Measurements from ENCODE around the gene KCNH1. TPM values are rescaled to one million over a fixed set of nuclear protein-coding genes. Genes with fewer than 3 reads are reported as not detected.

The KCNH1 gene
- total RNA-seq, 2 donors from 2014 or later = 0.32 to 0.33 TPM

DNA sequence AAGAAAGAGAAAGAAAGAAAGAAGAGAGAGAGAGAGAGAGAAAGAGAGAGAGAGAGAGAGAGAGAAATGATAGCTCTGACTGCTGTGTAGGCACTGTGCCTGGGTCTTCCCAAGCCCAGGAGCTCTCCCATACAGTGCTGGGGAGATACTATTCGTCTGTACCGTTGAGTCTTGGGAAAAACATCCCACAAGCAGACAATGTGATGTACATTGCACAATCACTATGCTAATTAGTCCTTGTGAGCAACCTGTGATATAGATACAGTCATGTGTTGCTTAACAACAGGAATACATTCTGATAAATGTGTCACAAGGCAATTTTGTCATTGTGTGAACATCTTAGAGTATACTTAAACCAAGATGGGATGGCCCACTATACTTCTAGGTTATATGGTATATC, 424.2 kb downstream of the KCNH1 start:
- intact Hi-C loops (cut with DNase I) = loop anchor here in 1 of 2 donors (2.0 kb wide), 1 partner anchor 13 kb away; no protein-coding TSS in a partner anchor
- no peak for DNase-seq (ENCODE audit: low spot score)

DNA sequence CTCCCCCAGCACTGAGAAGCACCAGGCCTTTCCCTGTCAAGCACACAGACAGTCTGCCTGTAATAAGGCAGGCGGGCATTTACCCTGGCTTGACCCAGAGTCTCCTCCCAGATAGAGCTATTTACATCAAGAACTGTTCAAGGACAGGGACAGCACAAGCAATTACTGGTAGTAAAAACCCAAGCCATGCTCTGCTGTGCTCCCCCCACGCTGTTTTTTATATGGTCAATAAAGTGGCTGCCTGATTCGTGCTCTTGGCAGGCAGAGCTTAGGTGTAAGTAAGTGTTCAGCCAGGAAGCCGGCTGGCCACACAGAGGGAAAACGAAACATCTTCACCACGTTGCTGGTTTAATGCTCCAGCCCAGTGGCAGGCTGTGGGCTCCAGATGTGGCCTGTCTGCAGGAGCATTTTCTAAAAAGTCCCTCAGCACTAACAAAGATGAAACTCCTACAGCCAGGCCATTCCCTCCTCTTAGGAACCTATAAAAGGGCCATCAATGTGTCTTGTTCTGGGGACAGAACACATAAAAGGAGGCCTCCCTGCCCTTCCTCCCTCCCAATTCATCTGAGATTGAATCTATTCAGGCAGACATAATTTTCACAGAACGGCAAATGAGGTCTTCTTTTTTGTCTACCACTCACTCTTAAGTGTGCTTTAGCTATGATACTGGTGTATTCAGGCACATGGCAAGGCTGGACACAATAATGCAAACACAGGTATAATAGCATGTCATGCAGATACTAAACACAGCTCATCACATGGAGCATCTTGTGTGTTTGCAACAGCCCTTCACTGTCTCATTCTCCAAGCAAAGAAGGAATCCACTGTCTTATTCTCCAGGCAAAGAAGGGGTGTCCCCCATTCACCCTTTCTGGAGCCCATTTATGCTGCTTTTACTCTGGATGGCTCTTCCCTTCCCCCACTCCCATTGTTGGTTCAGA, 426.4 kb downstream of the KCNH1 start:
- DNase-seq (ENCODE audit: low spot score) = no peak
- intact Hi-C loops (cut with DNase I) = loop anchor here in 1 of 2 donors (2.0 kb wide), 1 partner anchor 15 kb away; no protein-coding TSS in a partner anchor

DNA sequence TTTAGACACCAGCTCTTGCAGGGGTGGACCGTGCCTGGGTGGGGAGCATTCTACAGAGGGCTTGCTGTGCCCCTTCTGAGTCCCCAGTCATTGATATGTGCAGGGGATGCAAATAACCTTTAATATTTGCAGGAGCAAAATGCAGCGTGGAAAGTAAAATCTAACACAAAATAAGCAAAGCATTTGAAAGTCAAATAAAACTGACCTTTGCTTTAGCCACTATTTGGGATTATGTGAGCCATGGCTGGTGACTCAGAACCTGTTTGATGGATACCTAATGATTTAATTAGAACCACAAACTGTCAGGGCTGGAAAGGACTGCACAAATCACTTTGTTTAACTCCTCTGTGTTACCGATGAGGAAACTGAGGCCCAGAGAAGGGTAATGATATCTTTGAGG, 427.7 kb downstream of the KCNH1 start:
- DNase-seq (ENCODE audit: low spot score) = no peak
- intact Hi-C loops (cut with DNase I) = no loop called here

DNA sequence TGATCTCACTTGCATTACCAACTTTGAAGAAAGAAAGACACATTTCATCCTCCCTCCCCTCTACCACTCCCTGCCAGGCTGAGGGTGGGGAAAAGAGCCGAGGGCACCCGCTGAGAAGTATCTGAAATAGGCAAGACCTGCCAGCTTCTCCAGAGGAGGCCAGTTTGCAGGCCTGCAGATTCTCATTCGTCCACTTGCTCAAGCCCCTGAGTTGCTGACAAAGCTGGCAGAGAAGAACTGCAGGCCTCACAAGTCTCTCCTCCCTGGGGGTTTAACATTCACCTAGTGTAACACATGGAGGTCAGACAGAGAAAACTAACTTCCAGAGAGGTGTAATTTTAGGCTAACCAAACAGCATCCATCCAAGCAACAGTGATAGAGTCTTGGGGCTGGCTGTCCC, 428.9 kb downstream of the KCNH1 start:
- intact Hi-C loops (cut with DNase I) = no loop called here
- DNase-seq (ENCODE audit: low spot score) = no peak

DNA sequence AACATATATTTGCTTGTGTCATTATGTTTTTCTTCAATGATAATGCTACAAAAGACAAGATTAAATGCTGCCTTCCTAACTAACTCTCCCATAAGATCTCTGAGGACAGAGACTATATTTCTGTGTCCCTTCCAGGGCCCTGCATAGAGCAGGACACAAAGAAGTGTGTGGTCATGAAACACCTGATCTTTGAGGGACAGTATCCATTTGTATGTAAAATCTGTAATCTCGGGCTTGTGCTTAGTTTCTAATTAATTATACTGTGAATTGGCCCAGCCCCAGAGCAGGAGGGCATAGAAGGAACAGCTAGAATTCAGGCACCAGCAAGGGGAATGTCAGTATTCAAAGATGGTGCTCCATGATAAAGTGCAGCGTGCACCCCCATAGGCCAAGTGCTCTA, 430.4 kb downstream of the KCNH1 start:
- intact Hi-C loops (cut with DNase I) = no loop called here
- DNase-seq (ENCODE audit: low spot score) = no peak

DNA sequence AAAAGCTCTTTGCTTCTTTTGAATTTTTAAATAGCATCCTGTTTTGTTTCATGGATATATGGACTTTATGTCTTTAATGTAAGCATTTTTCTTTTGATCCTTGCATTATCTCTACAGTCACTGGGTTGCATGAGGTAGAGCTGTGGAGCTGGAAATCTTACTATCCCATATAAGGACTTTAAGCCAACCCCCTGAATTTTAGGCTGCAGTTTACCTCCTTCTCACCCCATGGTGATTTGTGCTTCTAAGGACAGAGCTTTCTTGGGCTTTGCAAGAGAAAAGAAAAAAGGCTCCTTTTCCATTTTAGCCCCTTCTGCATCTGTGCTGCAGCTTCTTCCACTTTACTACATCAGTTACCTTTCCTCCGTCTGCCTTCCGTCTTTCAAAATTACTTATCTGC, 431.4 kb downstream of the KCNH1 start:
- no peak for DNase-seq (ENCODE audit: low spot score)
- intact Hi-C loops (cut with DNase I) = no loop called here

DNA sequence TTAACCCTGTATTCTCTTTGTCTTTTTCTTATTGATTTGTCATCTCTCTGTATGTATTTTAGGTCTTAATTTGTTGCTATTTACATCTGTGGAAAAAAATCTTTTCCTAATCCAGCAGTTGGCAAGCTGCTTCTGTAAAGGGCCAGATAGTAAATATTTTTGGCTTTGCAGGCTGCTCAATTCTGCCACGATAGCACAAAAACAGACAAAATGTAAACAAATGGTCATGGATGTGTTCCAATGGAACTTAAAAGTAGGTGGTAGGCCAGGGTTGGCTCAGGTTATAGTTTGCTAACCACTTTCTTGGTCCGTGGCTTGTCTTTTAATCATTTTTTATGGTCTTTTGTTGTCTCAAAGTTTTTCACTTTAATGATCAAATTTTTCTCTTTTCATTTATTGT, 433.4 kb downstream of the KCNH1 start:
- DNase-seq (ENCODE audit: low spot score) = no peak
- intact Hi-C loops (cut with DNase I) = no loop called here

DNA sequence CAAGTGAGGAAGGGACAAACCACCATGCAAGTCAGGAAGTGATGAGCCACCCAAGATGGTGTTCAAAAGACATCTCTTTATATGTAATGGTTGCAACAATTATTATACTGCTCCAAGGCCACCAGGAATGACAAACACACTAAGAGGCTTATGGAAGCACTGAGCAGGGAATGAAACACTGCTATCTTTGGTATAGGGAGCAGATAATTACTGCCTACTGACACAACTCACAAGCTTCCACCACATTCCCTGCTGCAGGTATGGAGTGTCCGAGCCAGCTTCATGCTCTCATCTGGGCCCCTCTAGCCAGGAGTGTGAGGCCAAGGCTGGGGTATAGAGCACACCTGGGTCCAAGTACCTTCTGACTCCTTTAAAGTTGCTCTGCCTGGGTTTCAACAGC, 433.9 kb downstream of the KCNH1 start:
- intact Hi-C loops (cut with DNase I) = no loop called here
- DNase-seq (ENCODE audit: low spot score) = no peak

DNA sequence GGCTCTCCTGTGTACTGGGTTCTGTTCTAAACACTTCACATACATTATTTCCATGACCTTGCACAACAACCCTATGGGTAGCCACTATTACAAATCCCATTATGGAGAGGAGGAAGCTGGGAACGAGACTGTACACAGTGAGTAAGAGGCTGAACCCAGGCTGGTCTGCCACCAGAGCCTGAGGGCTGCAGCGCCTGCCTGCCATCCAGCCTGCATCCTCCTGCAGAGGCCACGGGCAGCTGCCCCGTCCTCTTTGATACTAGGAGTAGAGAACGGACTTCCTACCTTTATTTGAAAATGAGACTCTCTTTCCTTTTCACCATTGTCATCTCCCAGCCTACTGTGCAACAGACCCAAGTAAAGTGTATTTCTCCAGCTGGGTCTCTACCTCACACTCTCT, 435.3 kb downstream of the KCNH1 start:
- no peak for DNase-seq (ENCODE audit: low spot score)

DNA sequence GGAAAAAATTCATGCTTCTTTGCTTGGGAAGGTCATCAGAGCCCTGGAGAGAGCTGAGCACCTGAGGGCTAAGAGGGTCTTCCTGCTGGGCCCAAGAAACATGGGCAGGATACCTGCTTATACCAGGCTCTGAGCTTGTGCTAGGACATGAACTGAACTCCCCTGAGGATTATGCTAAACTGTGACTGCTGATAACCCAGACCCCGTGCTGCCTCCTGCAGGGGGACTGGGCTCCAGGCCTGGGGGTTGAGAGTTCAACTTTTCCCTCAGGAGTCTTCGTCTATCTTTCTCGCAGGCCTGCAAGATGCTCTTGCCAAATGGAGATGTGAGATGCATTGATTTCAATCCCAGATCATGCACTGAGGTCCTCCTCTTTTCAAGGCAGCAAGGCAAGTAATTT, 436.8 kb downstream of the KCNH1 start:
- DNase-seq (ENCODE audit: low spot score) = no peak
- intact Hi-C loops (cut with DNase I) = no loop called here

More for the DNA sequence above, 435.3 kb downstream of the KCNH1 start:
- intact Hi-C loops (cut with DNase I) = no loop called here

DNA sequence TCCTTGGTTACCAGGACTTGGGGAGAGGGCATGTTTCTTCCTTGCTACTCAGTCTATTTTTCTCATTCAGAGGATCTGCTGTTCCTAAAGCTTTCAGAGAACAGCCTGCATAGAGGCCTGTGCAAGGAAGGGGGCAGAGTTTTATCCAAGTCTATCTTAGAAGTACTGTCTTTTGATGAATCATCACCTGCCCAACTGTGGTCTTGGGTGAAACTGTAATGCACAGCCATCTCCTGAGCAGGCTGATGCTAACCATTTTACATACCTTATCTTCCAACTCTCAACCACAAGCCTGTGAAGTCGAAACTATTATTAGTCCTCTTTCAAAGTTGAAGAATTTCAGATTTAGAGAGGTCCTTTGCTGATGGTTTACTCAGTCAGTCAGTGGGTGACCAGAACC, 437.2 kb downstream of the KCNH1 start:
- intact Hi-C loops (cut with DNase I) = no loop called here
- DNase-seq (ENCODE audit: low spot score) = no peak

DNA sequence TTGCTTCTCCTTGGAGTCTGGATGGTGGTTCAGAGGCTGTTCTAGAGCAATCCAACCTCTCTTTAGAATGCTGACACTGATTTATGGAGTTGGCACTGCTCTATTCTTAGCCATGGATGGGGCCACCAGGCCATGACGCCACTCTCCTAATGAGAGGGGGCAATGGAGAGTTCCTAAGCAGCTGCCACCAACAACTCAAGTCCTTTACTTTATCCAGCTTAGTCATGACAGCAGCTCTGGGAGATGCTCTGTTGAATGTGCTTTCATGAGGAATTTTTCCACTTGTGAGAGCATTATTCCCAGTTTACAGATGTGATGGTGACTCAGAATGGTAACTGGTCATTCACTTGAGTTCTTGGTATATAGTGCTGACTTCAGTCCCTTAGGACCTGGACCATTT, 438.9 kb downstream of the KCNH1 start:
- intact Hi-C loops (cut with DNase I) = no loop called here
- no peak for DNase-seq (ENCODE audit: low spot score)

DNA sequence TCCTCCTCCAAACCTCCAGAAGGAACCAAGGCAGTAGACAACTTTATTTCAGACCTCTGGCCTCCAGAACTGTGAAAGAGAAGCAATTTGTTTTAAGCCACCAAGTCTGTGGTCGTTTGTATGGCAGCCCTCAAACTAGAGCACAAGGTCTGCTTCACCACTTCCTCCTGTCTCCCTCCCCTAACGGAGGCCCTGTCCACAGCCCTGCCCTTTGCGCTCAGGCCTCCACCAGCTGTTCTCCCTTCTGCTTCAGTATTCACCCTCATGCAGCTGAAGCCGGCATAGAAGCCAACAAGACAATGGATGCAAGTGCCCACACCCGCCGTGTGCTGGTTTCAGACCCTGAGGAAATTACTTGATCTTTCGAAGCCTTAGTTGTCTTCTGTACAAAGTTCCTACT, 441.2 kb downstream of the KCNH1 start:
- intact Hi-C loops (cut with DNase I) = no loop called here
- no peak for DNase-seq (ENCODE audit: low spot score)

DNA sequence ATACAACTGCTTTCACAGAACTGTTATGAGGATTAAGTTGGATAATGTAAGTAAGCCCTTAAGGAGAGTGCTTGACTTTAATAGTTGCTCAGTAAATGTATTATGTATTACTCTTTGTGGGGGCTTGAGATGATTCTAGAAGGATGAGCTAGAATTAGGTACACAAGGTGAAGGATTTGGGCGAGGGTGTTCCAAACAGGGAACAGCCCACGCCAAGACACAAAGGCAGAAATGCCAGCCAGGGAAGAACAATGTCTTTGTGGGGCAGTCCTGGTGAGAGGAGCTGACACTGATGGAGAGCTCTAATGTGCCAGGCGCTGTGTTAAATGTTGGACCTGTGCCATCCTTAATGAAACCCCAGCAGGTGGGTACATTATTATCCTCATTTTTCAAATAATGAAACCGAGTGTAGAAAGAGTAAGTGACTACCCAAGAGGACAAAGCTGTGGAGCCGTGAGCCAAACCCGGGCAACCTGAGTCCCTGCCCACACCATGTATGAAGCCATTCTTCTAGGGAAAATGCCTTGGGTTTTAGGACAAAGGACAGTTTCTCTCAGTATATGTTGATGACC, 442.8 kb downstream of the KCNH1 start:
- intact Hi-C loops (cut with DNase I) = no loop called here
- no peak for DNase-seq (ENCODE audit: low spot score)

DNA sequence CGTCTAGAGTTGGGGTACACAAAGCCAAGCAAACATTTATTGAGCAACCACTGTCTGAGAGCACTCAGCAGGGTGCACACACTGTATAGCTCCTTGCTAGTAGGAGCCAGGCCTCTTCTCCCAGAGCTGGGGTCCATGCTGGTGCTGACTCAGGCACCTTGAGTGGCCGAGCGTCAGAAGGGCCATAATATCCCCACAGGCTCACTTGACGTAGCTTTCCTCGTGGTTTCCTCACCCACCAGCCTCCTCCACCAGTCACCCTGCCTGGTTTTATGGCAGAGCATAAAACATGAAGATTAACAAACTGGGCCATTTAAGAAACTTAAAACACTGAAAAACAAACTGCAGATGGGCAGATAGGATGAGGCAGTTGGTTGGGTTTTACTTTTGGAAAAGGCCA, 443.7 kb downstream of the KCNH1 start:
- intact Hi-C loops (cut with DNase I) = no loop called here
- no peak for DNase-seq (ENCODE audit: low spot score)

DNA sequence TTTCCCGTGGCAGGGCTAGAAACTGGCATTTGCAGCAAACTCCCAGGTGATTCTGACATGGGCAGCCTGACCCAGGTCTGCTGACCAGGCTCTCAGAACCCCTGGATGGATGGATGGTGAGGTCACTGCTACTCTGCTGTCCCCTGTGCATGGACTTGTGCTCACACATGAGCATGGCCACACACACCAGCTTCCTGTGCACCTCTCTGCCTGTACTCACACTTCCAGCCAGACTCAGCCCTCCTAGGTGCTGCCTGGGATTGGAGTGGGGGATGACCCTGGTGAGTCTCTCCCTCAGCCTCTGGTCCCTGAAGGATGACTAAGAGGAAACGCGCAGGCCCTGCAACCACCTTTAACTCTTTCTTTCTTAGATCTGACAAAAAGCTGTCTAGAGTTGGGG, 444.1 kb downstream of the KCNH1 start:
- no peak for DNase-seq (ENCODE audit: low spot score)
- intact Hi-C loops (cut with DNase I) = no loop called here

DNA sequence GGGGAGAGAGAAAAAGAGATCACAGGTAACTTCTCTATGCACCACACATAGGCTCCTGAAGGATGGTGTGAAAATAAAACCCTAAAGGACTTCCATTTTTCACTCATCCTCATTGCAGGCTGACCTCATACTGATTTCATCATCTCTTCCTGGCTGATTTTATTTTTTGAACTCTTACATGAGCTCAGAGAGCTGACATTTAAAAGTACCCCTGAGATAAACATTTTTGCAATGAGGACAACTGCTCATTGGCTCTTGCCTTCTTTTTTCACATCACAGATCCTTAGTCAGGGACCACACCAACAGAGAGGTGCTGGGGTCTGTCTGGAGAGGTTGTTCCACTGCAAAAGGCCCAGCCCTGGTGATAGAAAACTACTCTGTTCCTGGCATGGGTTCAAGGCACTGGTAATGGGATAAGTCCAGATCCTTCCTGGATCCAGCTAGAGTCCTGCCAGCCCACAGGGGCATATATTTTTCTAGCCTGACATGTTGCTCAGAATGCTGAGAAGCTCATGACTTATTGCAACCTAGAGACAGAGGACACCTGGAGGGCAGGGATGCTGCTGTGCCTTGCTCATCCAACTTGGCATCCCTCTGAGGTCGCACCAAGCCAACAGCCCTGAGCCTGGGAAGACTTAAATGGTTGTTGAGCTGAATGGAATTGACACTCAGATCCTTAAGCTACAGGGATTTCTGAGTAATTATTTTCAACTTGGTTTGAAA, 445.3 kb downstream of the KCNH1 start:
- intact Hi-C loops (cut with DNase I) = no loop called here
- no peak for DNase-seq (ENCODE audit: low spot score)

DNA sequence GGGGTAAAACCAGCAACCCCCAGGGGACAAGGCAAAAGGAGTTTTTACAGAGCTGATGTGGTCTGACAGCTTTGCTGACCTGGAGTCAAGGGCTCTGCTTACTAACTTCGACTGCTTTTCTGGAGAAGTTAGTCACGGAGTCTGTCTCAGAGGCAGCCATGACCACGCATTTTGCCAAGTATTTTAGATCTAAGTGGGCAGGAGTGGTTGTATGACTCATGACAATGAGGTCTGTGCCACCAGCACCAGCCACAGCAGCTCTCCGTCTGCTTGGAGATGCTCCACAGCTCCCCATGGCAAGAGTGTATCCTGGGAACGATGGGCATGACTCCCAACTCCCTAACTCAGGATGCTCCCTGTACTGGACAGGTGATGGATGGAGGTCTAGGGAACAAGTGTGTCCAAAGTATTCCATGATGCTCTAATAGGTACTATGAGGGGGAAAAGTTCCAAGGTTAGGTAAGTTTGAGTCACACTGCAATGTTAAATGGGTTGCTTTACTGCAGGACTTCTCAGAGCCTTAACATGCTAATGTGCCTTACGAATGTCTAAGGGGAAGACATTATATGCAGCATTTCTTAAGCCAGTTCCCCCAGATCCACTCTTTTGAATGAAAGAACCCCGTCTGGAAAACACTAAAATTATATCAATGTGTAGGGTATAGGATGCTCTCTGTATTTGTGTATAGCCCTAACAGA, 446.2 kb downstream of the KCNH1 start:
- intact Hi-C loops (cut with DNase I) = no loop called here
- DNase-seq (ENCODE audit: low spot score) = no peak

DNA sequence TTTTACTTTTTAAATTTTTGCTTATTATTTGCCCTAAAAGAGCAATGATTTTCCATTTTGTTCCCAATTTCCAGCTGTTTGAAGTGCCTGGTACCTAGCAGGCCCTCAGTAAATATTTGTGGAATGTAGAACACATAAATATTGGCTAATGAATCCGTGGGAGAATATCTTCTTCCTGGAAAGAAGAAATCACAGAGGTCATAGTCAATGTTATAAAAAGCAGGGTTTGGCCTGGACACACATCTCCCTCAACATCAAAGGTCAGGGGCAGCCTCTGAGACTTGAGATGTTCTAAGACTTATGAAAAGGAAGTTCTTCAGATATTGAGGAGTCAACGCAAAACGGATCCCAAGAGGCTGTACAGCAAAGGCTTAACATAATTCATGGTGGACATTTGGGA, 447.1 kb downstream of the KCNH1 start:
- intact Hi-C loops (cut with DNase I) = no loop called here
- DNase-seq (ENCODE audit: low spot score) = no peak

DNA sequence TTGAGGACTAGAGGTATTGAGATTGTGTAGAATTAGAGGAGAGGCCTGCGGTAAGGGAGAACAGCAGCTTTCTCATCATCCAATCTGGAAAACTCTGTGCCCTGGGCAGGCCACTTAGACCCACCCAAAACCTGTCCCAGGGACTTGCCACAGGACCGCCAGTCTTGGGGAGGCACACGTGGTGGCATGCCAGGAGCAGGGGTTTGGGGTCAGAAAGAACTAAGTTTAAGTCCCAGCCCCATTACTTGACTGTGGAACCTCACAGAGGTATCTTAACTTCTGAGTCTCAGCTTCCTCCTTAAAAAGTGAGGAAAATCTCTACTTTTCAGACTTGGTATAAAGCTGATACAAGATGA, 448.7 kb downstream of the KCNH1 start:
- intact Hi-C loops (cut with DNase I) = no loop called here
- no peak for DNase-seq (ENCODE audit: low spot score)
